Cardiac atrium fibroblast (primary cell): Measurements from ENCODE around the gene SNX2. TPM values are rescaled to one million over a fixed set of nuclear protein-coding genes. Genes with fewer than 3 reads are reported as not detected.

Source experiments
- total RNA-seq: library from RNA; depleted of rRNA; stranded (reverse); fragments of >200 nt; gene quantifications from 2 replicates; pipeline ENCODE4 v1.2.3, GENCODE V29; 2015

Gene SNX2, protein sequence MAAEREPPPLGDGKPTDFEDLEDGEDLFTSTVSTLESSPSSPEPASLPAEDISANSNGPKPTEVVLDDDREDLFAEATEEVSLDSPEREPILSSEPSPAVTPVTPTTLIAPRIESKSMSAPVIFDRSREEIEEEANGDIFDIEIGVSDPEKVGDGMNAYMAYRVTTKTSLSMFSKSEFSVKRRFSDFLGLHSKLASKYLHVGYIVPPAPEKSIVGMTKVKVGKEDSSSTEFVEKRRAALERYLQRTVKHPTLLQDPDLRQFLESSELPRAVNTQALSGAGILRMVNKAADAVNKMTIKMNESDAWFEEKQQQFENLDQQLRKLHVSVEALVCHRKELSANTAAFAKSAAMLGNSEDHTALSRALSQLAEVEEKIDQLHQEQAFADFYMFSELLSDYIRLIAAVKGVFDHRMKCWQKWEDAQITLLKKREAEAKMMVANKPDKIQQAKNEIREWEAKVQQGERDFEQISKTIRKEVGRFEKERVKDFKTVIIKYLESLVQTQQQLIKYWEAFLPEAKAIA
- total RNA-seq, result 53.1 and 63.7 TPM in 2 replicates

DNA sequence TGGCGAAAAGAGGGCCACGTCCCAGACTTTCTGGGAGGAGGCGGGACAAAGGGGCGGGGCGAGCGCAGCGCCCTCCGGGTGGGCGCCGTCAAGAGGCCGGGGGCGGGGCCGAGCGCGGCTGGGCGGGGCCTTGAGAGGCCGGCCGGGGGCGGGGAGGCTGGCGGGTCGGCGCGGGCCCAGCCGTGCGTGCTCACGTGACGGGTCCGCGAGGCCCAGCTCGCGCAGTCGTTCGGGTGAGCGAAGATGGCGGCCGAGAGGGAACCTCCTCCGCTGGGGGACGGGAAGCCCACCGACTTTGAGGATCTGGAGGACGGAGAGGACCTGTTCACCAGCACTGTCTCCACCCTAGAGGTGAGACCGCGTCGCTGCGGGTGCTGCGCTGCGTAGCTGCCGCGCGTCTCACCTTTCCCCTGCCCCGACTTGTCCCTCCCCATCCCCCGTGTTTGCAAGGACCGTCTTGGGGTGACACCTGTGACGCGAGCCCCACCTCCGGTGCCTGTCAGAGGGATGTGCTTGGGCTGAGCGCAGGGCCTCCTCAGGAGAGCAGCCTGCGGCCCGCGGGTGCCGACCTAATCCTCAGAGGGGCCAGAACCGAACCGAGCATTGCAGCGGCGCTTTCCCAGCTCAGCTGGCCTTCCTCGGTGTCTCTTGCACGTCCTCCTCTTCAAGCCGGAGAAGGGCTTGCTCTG is at the start of gene SNX2:
SNX2 (plus strand) TSS at position 220 of the 689 bp plus-strand sequence; CDS start at position 244, 24 bp downstream.

DNA sequence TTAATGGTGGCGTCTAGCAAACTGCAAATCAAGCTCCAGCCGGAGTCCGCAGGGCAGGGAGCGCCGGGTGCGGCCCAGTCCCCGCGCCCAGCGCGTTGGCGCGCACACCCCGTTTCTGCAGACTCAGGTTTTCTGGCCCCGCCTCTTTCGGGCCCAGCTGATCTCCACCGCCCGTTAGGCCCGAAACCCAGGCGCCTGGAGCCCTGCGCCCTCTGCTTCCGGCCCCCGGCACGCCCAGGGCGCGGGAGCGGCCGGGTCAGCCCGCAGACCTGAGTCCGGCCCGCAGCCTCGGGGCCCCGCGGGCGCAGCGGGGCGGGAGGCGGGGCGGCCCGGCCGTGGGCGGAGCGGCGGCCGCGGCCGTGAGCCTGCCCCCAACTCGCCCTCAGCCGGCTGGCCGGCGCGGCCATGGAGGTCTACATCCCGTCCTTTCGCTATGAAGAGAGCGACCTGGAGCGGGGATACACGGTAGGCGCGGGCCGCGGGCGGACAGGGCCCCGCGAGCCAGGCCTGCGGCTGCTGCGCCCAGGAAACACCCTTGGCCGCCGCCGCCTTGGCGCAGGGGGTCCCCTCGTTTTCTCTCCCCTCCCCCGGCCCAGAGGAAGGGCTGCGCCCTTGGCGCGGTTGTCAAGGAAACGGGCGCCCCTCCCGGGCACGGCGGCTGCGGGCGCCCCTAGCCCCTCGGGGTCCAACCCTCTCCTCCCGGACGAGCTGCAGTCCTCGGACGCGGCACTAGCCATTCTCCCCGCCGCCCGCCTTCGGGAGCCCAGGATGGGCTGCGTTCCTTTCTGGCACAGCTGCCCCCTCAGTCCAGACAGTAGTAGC is 70.6 kb downstream of the SNX2 start, which contains the start of gene SNX24:
SNX24 (plus strand) TSS at position 385 of the 822 bp plus-strand sequence; CDS start at position 406, 21 bp downstream.

Other genes with a start within 250 kb of the SNX2 start
- gene SNX24, start 70.5 kb downstream of the SNX2 start, total RNA-seq, result 13.4 and 24.6 TPM in 2 replicates